Anterior cingulate cortex (tissue), 58 donors: ENCODE measurements around the gene RUFY1.
"Not testable (repeated sequence)": the region's sequence is repeated elsewhere in the genome, so short reads cannot be mapped to it uniquely, and the experiment has no call there.

ENCODE experiments used
- DNase-seq, 58 donors: peaks; one replicate each; lab custom pipeline; 2025; lab: John Stamatoyannopoulos, UW

RUFY1 gene

GRCh38 chr5:179550511-179551342 is at the start of gene RUFY1:
TSS of gene RUFY1 (plus strand) at chr5:179550554. CDS start at chr5:179550570, 16 bp downstream.
- DNase-seq = peak in 57 of 58 donors; percentile 37 to 92 (median 78)

- not testable (repeated sequence) for DNase-seq
These were observed 48.4 kb upstream of the RUFY1 start for GRCh38 chr5:179501997-179502396.

DNA sequence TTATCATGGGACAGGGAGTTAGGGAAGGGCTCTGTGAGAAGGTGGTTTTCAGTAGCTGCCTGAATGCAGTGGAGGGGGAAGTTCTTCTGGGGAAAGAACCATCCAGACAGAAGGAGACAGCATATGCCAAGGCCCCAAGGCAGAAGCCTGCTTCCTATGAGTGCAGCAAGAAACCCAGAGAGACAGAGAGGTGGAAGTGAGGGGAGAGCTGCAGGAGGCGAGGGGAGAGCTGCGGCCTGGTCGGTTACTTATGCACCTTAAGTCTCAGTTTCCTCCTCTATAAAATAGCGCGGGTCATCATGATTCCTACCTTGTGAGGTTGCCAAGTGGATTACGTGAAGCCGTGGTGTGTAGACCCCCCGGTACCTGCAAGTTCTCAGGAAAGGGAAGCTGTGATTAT is 47.9 kb upstream of the RUFY1 start:
- DNase-seq = not testable (repeated sequence)

GRCh38 chr5:179504191-179504590 is 46.2 kb upstream of the RUFY1 start:
- no peak for DNase-seq

- no peak for DNase-seq
These were observed 45.6 kb upstream of the RUFY1 start for GRCh38 chr5:179504600-179505396.

- DNase-seq = no peak
These were observed 44.6 kb upstream of the RUFY1 start for GRCh38 chr5:179505636-179506261.

DNA sequence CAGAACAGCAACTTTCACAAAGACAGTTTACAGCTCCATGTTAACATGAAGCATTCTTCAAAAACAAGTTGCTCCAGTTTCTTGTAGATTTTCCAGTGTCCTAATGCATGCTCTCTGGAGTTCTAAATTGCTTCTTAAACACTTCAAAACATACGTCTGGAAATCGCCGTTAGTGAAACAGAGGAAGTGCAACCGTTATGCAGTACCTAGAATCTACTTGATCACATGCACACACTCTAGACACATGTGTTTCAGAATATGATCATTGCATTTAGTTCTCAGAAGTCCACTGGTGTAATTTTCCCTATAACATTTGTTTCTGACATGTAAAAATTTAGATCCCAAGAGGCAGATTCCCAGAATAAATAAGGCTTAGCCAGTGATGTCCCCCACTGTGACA is 41.1 kb upstream of the RUFY1 start:
- no peak for DNase-seq

DNA sequence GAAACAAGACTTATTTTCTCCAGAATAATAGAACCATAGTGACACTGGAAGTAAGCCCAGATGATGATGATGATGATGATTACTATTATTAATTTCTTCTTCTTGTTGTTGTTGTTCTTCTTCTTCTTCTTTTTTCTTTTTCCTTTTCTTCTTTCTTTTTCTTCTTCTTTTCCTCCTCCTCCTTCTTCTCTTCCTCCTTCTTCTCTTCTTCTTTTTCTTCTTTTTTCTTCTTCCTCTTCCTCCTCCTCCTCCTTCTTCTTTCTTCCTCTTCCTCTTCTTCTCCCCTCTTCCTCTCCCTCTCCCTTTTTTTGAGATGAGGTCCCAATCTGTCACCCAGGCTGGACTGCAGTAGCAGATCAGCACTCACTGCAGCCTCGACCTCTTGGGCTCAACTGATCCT is 40.5 kb upstream of the RUFY1 start:
- DNase-seq = no peak

DNA sequence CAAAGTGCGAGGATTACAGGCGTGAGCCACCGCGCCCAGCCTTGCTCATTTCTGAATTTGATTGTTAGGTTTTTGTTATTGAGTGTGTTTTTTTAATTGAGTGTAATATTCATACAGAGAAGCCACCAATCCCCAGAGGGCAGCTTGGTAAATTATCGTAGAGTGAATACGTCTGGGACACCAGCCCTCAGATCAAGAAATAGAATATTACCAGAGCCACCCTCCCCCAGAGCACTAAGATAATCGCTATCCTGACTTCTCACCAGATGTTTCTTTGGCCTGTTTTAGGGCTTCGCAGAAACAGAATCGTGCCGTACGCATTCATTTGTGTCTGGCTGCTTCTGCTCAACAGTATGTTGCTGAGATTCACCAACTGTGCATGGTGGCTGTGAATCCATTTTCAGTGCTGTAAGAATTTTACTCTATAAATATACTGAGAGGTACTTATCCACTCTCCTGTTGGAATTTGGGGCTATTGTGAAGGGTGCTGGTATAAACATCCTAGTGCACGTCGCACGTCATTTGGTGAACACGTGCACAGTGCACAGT is 37.8 kb upstream of the RUFY1 start:
- DNase-seq = no peak

GRCh38 chr5:179515501-179515900 is 34.9 kb upstream of the RUFY1 start:
- not testable (repeated sequence) for DNase-seq

- no peak for DNase-seq
These were observed 34.1 kb upstream of the RUFY1 start for GRCh38 chr5:179516221-179516620.

- not testable (repeated sequence) for DNase-seq
These were observed 32.6 kb upstream of the RUFY1 start for GRCh38 chr5:179517746-179518145.

GRCh38 chr5:179518369-179518768 is 32.0 kb upstream of the RUFY1 start:
- not testable (repeated sequence) for DNase-seq

DNA sequence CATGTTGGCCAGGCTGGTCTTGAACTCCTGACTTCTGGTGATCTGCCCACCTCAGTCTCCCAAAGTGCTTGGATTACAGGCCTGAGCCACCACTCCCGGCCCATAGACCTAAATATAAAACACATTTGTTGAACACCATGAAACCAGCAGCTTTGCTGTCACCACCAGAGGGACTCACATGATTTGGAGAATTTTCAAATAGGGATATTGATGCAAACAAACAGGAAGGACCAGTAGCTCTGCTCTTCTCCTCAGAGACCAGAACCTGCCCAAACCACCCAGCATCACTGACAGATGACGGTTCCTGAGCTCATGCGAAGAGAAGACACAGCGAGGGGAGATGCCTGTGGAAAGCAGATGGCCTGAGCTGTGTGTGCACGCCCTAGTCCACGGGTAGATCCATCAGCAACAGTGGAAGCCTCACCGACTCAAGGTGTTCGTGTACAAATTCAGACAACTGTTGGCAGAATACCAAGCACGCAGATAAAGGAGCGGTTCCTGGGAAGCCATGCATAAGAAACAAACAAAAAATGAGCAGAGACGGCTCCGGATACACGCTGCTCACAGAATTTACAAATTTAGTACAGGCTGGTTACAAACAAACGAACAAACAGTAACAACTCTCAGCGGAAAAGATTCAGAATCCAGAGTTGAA is 30.8 kb upstream of the RUFY1 start:
- not testable (repeated sequence) for DNase-seq

DNA sequence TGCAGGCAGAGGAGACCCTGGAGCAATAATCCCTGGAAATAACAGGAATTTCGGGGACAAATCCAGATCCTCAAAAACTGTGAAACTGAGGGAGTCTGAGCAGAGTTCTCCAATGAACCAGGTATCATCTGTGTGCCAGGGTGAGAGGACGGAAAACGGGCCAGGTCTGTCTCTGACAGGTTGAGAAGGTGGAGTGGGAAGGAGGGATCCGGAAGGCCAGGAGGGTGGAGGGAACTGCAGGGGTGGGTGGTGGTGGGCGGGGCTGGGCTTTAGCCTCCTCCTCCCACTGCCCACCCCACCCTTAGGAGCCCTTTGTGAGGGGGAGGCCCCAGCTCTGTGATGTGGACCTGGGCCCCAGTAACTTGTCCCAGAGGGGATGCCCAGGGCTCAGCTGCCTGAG is 28.2 kb upstream of the RUFY1 start:
- not testable (repeated sequence) for DNase-seq

- DNase-seq = no peak
These were observed 23.4 kb upstream of the RUFY1 start for GRCh38 chr5:179526978-179527377.

GRCh38 chr5:179530069-179530998 is 20.0 kb upstream of the RUFY1 start:
- DNase-seq = peak in 14 of 58 donors; percentile 2 to 21 (median 8)

DNA sequence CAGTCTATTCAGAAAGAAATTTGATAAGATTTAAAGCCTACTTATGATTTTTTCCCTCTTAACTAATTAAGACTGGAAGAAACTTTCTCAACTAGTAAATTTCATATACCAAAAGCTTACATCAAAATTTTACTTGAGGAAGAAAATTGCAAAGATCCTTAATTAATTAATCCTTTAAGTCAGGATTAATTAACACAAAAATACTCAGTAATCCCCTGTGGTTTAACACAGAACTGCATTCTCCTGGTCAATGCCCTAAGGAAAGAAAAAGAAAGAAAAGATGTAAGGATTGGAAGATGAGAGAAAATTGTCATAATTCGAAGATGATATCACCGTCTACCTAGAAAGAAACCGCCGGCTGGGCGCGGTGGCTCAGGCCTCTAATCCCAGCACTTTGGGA is 17.3 kb upstream of the RUFY1 start:
- DNase-seq = no peak

- no peak for DNase-seq
These were observed 16.4 kb upstream of the RUFY1 start for GRCh38 chr5:179533907-179534306.
